ENCODE results near the gene BANP. TPM values are rescaled to one million over a fixed set of nuclear protein-coding genes. Genes with fewer than 3 reads are reported as not detected.
A peak's percentile ranks its signal among the peaks of the same experiment; 100 is the strongest.

Gene BANP
- total RNA-seq, 1 donor from 2014 or later, result 19.7 TPM

DNA sequence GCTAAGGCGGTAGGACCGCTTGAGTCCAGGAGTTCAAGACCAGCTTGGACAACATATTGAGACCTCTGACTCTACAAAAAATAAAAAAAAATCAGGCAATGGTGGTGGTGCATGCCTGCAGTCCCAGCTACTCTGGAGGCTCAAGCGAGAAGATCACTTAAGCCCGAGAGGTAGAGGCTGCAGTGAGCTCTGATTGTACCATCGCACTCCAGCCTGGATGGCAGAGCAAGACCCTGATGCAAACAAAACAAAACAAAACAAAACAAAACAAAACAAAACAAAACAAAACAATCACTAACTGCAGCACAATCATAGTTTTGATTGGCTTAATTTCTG lies 2.5 kb upstream of the BANP start:
- DNase-seq (ENCODE audit: low read depth), result no peak

DNA sequence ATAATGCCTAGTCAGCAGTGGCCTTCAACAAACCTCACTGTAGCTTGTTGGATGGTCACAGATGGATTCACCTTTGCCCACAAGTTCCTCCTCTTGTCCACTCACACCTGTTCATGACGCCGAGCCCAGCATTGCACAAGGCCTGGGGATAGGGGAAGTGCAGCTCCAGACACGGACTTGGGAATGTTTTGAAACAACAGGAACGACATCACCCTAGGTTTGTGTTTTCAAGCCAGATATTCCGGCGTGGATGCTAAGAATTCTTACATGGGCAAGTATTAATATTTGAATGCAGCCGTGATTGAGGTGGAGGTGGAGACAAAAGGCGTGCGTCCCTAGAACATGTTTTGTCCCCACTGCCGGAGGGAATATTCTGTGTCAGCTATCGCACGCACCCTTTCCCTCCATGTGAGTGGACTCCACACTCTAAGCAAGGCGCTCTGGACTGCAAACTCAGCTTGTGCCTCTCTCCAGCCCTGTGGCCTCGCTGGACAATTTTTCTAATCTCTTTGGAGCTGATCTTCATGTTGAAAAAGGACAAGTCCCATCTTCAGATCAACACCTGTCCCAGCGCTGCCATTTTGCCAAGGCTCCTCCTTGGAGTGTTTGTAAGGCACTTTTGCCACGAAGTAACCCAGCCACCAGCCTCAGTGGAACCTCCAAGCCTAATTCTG lies 2.0 kb upstream of the BANP start:
- no peak for DNase-seq (ENCODE audit: low read depth)

DNA sequence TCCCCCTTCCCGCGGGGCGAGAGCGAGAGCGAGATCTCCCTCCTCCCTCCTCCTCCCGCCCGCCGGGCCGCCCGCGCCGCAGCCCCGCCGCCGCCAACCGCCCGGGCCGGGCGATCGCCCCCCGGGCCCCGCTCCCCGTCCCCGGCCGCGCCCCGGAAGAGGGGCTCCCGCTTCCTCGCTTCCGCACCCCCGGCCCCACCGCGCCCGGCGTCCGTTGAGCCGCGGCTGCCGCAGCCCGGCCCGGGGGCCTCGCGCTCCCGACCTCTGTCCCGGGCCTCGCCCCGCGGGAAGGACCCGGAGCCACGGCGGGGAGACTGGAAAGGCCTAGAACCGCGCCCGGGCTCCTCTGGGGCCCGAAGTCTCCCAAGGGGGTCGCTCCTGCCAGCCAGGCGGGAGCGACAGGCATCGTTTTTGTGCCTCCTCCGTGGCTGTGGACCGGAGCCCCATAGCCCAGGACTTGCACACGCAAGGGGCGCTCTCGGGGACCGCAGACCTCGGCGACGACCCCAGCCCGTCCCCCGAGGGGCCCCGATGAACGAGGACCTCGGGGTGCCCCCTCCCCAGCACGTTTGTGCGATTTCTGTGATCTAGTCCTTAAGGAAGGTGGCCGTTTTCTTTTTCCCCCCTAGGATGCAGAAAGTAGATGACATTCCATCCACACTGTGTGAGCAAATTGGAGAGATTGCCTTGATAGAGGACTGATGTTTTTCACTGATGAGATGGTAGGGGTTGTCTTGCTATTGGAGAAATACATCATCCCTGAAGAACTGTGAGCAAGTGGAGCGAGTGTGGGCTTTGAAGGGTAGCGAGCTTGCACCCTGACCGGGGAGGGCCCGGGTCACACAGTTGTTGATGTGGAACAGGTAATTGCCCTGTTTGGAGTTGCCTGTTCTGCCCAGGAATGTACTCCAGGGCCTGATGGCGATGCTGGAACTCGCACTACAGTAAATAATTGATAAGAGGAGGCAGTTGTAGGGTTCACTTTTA lies 611 bp downstream of the BANP start:
- peak; percentile 31 for DNase-seq (ENCODE audit: low read depth)

DNA sequence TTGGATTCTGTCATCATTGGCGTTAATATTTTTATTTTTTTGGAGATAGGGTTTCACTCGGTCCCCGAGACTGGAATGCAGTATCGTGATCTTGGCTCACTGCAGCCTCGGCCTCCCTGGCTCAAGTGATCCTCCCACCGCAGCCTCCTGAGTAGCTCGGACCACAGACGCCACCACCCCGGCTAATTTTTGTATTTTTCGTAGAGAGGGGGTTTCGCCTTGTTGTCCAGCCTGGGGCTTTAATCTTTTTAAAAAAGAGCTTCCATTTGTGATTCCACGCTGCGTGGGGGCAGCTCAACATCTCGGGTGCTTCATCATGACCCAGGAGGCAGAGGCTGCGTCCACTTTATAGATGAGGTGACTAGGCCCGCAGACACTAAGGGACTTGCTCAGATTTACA lies 1.5 kb downstream of the BANP start:
- no peak for DNase-seq (ENCODE audit: low read depth)

DNA sequence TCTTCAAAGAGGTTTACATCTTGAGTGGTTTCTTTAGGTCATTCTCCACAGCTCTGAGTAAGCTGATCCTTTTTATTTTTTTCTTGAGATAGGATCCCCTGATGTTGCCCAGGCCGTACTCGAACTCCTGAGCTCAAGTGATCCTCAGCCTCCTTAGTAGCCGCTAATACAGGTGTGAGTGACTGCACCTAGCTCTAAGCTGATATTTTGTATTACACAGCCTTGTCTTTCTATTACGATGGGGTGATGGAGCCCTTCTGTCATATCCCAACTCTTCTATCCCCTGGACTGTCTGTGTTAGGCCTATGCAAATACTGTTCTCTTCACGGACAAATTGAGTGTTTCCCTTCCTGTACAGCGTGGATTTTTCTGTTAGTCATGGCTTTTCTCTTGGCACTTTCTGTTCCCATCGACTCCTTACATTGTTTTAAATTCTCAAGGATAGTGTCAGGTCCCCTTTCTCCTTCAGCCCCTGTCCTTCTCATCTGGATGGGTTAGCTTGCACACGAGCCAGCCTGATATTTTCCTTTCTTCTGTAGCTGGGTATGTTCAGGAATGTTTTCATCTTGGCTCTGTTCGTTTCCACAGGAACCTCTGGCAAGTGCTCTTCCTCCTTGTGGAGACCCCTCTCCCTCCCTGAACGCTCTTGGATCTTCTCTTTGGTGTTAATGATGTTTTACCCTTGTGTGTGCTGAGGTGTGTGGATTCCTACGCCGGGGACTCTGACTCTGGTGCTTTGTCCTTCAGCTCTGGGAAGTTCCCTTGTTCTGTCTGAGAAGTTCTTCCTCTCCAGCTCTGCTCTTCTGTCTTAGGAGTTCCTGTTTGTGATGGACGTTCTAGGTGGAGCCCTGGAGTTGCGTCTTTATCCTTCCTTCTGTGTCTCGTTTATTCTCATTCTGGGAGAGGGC lies 2.3 kb downstream of the BANP start:
- no peak for DNase-seq (ENCODE audit: low read depth)

DNA sequence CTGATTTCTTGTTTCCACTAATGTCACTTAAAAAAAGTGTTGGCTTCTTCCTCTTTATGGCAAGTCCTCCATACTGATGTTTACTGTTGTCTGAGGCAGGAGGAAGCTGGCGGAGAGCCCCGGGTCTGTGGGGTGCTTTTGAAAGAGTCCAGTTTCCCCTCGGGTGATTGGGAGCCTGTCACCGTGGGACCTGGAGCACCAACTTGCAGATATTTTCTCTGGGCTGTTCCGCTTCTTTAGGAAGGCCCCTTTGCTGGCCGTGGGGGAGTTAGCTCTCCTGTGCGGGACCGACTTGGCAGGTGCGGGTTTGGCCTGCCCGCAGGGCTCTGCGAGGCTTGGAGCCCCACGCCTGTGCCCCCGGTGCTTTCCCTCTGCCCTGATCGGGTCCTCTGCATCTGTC lies 3.1 kb downstream of the BANP start:
- DNase-seq (ENCODE audit: low read depth), result no peak

DNA sequence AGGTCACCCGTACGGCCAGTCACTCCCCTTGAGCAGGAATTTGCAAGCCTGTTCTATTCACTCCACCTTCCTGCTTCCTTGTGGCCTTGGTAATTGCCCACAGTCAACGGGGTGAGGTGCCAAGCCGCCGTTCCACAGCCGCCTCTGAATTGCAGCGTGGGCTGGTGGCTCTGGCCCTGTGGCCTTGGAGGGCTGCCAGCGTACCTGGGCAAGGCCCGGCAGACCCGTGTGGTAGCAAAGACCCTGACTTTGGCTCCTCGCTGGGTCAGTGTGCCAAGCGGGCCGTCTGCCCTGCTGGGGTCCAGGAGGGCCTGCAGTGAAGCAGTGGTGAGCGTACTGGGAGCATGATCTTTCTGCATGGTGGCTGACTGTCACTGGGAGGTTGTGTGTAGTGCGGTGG lies 3.6 kb downstream of the BANP start:
- DNase-seq (ENCODE audit: low read depth), result no peak

DNA sequence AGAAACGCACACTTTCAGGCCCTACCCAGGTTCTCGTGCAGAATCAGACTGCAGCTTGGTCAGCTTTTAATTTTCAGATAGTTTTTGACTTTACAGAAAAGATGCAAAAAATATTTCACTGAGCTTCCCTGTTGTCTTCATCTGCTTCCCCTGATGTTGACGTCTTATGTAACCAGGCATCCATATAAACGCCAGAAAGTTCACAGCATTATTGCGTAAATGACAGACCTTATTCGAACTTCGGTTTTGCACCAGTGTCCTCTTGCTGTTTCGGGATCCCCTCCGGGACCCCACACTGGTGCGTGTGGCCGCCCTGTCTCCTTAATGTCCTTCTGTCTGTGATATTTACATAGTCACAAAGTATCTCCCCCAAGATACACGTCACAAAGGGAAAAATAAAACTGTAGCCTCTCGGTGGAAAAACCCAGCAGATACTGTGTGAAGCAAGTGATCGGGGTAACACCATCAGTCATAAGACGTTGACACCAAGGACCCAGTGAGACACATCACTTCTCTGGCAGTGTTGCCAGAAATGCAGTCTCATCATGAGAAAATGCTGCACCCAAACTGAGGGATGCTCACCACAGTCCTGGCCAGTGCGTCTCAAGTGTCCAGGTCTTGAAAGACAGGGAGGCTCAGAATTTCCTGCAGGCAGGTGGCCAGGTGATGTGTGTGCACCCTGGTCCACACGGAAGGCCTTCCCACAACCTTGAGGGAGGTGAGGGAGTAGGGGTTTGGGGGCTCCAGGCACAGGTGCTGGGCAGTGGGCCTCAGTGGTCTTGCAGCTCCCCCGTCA lies 4.3 kb downstream of the BANP start:
- no peak for DNase-seq (ENCODE audit: low read depth)

DNA sequence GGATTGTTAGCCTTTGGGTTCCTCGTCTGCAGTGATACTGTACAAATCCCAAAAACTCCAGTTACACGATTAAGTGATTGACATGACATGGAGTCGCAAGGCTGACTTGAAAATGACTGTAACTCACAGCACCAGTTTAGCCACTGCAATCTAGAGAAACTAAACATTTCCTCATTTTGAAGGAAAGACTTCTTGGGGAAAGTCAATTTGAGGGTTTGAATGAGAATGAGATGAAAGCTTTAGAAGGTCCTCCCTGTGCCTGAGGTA lies 4.8 kb downstream of the BANP start:
- no peak for DNase-seq (ENCODE audit: low read depth)

DNA sequence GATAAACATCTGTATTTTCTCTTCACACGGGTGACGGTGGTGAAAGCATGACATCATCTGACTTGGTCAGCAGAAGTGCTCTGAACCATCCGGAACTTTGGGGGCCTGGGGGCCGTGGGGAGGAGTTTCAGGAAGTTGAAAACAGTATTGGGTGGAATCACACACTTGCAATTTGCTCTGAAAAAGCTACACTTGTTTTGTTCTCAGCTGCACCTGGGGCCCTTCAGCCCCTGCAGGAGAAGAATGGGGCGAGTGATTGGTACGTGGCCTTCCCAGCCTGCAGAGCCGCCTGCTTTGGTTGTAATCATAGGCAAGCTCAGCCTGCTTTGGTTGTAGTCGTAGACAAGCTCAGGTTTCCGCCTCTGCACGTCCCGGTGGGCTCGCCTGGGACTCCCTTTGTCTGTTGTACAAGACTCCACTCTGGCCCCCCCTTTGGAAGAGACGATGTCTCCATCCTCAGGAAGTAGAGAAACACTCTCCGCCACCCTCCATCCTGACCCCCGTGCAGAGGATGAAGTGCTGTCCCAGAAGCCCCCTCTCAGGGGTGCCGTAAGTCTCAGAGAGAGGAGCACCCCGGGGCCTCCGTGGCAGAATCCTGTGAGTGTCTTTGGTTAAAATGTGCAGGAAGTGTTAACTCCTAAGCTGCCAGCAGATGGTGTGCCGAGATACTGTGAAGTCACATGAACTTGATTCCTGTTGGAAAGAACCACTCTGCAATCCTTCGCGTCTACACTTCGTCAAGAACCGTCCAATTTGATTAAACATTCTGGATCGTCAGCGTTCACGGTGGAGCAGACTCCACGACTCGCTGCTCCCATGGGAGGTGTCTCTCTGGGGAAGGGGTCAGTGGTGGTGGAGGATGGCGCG lies 5.4 kb downstream of the BANP start:
- DNase-seq (ENCODE audit: low read depth), result no peak

DNA sequence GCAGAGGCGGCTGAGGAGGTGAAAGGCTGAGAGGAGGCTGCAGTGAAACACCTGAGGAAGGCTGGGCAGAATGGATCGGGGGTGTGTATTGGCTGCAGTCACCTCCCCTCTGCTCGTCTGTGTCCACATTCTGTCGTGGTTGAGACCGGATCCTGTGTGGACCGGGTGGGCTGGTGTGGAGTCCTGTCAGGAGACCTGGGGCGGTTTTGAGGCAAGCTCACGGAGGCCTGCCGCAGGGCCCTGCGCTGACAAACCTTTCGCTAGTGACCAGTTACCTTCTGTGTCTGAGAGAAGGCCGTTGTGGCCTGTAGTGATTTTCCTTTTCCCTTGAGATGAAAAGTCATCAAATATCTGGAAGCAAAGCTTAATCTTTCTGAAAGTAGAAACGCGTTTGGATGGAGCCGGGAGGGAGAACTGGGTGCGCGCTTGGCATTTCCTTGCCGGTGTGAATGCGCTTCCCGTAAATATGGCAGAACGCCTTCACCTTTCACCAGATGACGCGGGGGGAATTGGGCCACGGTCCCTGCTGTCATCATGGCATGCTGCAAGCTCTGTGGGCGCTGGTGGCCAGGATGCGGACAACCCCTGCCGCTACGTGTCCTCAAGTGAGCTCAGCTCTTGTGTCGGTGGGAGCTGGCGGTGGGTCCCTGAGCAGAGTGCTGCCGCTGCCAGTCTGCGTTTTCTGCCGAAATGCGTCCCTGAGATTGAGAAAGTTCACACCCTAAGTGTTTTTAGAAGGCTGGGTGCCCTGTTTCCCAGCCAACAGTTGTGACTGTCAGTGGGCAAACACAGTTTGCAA lies 6.3 kb downstream of the BANP start:
- DNase-seq (ENCODE audit: low read depth), result no peak

DNA sequence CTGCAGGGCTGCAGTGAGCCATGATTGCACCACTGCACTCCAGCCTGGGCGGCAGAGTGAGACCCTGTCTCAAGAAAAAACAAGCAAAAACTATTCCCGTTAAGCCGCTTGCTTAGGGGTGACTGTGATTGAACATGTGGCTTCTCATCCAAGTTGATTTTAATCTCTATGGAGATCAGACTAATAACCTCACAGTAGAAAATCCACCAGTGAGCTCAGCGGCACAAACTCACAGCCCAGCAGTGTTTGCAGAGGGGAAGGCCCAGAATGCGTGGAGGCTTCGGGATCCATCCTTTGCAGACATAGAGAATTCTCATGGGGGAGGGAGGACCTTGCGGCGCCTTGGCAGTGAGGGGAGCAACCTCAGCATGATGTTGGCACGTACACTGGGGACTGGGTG lies 7.4 kb downstream of the BANP start:
- no peak for DNase-seq (ENCODE audit: low read depth)

DNA sequence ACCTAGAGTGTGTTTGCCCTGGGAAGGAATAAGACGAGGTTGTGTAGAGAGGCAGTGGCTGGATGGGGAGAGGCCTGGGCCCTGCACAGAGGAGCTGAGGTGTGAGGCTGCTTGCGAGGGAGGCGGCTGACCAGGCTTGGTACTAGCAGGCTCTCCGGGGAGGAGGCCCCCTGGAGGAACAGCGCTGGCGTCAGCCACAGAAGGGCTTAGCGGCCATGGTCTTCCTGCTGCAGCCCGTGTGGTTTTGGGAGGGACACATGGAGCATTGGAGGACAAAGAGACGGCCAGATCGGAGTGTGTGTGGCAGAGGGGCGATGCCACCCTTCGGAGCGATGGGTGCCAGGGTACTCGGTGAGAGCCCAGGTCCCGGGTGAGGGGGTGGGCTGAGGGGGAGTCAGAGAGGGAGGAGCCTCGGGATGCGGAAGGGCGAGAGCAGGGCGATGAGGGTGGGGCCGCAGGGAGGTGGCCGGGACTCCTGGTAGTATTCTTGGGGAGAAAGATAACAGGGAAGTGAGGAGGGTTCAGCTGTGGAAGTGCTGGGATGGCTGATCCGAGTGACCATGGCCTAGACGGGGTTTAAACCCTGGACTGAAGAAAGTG lies 8.3 kb downstream of the BANP start:
- DNase-seq (ENCODE audit: low read depth), result no peak

DNA sequence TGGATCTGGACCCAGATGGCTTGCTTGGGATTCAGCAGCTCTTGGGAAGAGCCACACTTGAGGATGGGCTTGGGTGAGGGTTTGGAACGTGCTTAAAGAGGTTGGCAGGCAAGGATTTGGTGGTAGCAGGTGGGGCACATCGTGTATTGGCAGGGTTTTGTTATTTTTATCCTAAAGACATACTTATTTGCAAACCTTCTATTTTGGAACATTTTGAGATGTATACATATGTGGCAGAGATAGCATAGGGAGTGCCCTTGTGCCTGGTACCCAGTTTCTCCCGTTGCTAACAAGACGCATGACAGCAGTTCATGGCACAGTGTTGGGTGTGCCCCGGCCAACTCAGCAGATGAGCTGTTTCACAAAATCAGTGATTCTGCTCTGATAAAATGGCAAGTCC lies 9.1 kb downstream of the BANP start:
- no peak for DNase-seq (ENCODE audit: low read depth)

DNA sequence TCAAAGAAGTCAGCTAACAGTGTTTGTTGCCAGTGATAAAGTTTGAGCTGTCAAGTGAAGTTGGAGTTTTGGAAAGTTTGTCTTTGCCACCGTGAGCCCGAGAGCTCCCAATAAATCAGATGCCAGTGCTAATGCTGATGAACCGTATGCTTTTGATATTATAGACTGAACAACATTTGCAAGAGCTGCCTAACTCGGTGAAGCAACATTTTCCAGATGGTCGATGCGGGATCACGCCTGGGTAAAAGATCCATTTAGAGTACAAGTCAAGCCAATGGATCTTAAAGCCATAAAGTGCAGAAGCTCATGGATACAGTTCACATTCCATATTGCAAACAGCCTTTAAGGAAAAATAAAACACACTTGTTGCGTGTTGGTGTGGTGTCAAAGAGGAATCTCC lies 9.6 kb downstream of the BANP start:
- DNase-seq (ENCODE audit: low read depth), result no peak

DNA sequence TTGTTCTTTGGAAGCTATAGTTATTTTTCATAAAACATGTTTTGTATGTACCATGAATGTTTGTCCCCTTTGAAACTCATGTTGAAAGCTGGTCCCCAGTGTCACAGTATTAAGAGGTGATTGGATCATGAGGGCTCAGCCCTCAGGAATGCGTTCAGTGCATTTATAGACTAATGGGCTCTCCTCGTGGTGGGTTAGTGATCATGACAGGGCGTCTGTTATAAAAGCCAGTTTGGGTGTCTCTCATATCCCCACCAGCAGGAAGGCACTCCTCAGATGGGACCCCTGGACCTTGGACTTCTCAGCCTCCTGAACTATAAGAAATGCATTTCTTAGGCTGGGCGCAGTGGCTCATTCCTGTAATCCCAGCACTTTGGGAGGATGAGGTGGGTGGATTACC lies 10.4 kb downstream of the BANP start:
- no peak for DNase-seq (ENCODE audit: low read depth)

DNA sequence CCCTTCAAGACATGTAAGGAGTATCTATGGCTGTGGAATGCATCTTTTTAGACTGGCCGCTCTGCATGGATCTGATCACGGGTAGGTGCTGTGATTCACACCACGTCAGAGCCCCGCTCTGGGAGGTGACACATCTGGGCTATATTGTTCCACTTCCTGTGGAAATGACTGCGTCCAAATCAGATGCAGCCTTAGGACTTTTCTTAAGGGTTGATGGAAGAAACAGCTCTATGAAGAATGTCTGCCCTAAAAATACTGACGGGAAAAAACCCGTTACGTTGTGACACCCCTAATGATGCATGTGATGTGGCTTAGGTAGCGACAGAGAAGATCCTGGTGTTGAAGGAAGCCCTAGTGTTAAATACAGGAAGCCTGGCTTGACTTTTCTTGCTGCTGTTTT lies 12.2 kb downstream of the BANP start:
- DNase-seq (ENCODE audit: low read depth), result no peak

DNA sequence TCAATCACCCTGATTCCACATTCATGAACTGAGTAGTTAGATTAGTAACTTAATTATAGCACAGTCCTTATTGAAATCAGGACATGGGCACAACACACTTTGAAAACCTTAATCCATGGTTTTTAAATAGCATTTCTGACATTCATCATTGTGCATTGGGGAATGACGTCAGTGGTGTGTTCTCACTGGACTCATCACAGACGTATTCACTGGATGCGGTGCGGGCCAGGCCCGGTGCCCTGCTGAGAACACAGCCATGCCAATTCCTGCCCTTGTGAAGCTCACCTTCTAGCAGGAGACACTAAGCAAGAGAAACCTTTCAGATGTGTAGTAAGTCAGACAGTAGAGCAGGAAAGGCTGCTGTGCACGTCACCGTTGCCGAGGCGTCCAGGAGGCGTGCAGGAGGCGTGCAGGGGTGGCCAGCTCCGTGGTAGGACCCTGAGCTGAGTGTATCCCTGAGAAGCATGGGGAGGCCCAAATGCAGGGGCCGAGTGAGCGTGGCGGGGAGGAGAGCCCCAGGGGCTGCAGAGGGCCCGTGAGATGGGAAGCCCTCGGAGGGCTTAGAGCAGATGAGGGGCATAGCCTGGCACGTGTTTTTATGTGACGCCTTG lies 12.9 kb downstream of the BANP start:
- no peak for DNase-seq (ENCODE audit: low read depth)

DNA sequence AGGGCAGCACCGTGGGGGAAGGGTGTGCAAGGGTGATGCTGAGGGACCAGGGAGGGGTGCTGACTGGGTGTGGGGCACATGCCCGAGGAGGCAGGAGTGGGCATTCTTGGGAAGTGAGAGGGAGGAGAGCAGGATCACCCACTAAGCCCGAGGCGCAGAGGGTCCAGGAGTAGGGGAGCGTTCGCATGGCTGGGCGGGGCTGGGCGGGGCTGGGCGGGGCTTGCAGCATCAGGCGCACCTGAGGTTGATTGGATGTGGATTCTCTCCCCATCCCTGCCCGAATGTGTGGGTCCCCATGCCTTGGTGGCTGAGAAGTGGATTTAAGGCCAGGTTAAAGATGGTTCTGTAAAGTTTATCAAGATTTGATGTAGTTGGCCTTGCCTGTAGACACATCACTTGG lies 14.2 kb downstream of the BANP start:
- DNase-seq (ENCODE audit: low read depth), result no peak

All from myocyte (in vitro differentiated cells).